ENCODE measurements around the gene PARD3. TPM values are rescaled to one million over a fixed set of nuclear protein-coding genes. Genes with fewer than 3 reads are reported as not detected.
"Not testable (repeated sequence)": the region's sequence is repeated elsewhere in the genome, so short reads cannot be mapped to it uniquely, and the experiment has no call there.

Gene PARD3
- total RNA-seq, 2 donors from 2014 or later: 31.6 to 41.6 TPM

GRCh38 chr10:34397324-34397723, 417.8 kb downstream of the PARD3 start:
- Histone ChIP-seq H3K4me3 (no peak overlapping the region), H3K27me3 (no peaks in the 10 kb centered on the region), H3K36me3 (no peaks in the 10 kb centered on the region), H3K9me3 (no peaks in the 10 kb centered on the region), H3K4me1 (no peaks in the 10 kb centered on the region), H3K27ac (no peak overlapping the region)
- DNase-seq (ENCODE audit: low spot score): no peak
- no peak for TF ChIP-seq CTCF (IDR thresholded peaks at IDR 0.05)

GRCh38 chr10:34396663-34397062, 418.4 kb downstream of the PARD3 start:
- DNase-seq (ENCODE audit: low spot score): no peak
- no peak for TF ChIP-seq CTCF (IDR thresholded peaks at IDR 0.05)
- H3K36me3 ChIP-seq: no peaks in the 10 kb centered on the region
- H3K4me3 ChIP-seq: no peak overlapping the region
- no peaks in the 10 kb centered on the region for H3K9me3 ChIP-seq
- H3K27ac ChIP-seq: no peak overlapping the region
- H3K27me3 ChIP-seq: no peaks in the 10 kb centered on the region
- no peaks in the 10 kb centered on the region for H3K4me1 ChIP-seq

GRCh38 chr10:34392641-34393170, 422.4 kb downstream of the PARD3 start:
- TF ChIP-seq CTCF (IDR thresholded peaks at IDR 0.05): no peak
- H3K27me3 ChIP-seq: no peaks in the 10 kb centered on the region
- H3K9me3 ChIP-seq: no peaks in the 10 kb centered on the region
- no peaks in the 10 kb centered on the region for H3K36me3 ChIP-seq
- DNase-seq (ENCODE audit: low spot score): no peak
- H3K4me1 ChIP-seq: no peaks in the 10 kb centered on the region
- H3K4me3 ChIP-seq: no peak overlapping the region
- no peak overlapping the region for H3K27ac ChIP-seq

- H3K4me3 ChIP-seq; H3K27ac ChIP-seq; H3K27me3 ChIP-seq; H3K9me3 ChIP-seq; H3K36me3 ChIP-seq; DNase-seq (ENCODE audit: low spot score); H3K4me1 ChIP-seq: not testable (repeated sequence)
Observed at GRCh38 chr10:34391168-34391567, 423.9 kb downstream of the PARD3 start.

GRCh38 chr10:34389801-34390200, 425.3 kb downstream of the PARD3 start:
- no peaks in the 10 kb centered on the region for H3K36me3 ChIP-seq
- no peaks in the 10 kb centered on the region for H3K9me3 ChIP-seq
- no peak for DNase-seq (ENCODE audit: low spot score)
- no peak for TF ChIP-seq CTCF (IDR thresholded peaks at IDR 0.05)
- no peaks in the 10 kb centered on the region for H3K4me1 ChIP-seq
- H3K27me3 ChIP-seq: no peaks in the 10 kb centered on the region
- no peak overlapping the region for H3K27ac ChIP-seq
- H3K4me3 ChIP-seq: no peak overlapping the region

GRCh38 chr10:34386921-34387320, 428.2 kb downstream of the PARD3 start:
- Histone ChIP-seq H3K4me1 (no peaks in the 10 kb centered on the region), H3K27me3 (no peaks in the 10 kb centered on the region), H3K27ac (no peak overlapping the region), H3K36me3 (peaks cover 7% of the 10 kb centered on the region), H3K4me3 (no peak overlapping the region), H3K9me3 (no peaks in the 10 kb centered on the region)
- DNase-seq (ENCODE audit: low spot score): no peak
- TF ChIP-seq CTCF (IDR thresholded peaks at IDR 0.05): no peak
